HL-60 (cell line): Measurements from ENCODE around the gene C19orf47.

ENCODE experiments used
- POLR2AphosphoS5 ChIP-seq: IDR thresholded peaks from 2 replicates; pipeline ENCODE4 v1.6.1; 2012; ENCODE audit warnings: low read depth
- TF ChIP-seq, protein P1 (sequence below): IDR thresholded peaks from one replicate; pipeline ENCODE4 v1.5.1; 2011; ENCODE audit warnings: low read length, control low read depth, inconsistent platforms; ENCODE audit not compliant: insufficient read depth
- TF ChIP-seq, protein P2 (sequence below): IDR thresholded peaks from 2 replicates; pipeline ENCODE4 v1.6.1; 2012; ENCODE audit warnings: low read depth; ENCODE audit not compliant: insufficient replicate concordance

DNA sequence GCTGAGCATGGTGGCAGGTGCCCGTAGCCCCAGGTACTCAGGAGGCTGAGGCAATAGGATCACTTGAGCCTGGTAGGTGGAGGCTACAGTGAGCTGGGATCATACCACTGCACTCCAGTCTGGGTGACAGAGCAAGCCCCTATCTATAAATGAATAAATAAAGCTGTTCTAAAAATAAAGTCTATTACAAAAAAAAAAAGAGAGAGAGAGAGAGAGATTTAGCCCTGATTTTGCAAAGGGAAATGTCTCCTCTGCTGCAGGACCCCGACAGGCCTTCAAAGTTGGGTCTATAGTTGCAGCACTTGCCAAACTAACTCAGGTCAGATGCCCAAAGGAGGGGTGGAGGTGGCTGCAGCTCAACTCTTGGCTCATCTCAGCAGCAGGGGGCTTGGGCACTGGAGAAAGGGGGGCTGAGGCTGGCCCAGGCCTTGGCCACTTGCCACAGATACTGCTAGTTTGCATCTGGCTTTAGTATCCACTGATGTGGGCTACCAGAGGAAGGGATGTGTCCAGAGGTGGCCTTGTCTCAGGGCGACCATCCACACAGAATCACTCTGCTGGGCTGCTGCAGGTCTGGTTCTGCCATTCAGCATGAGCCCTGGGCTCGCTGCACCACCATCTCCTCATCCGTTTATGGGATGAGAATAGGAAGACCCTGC is 32.3 kb downstream of the C19orf47 start:
- TF ChIP-seq, protein P1, sequence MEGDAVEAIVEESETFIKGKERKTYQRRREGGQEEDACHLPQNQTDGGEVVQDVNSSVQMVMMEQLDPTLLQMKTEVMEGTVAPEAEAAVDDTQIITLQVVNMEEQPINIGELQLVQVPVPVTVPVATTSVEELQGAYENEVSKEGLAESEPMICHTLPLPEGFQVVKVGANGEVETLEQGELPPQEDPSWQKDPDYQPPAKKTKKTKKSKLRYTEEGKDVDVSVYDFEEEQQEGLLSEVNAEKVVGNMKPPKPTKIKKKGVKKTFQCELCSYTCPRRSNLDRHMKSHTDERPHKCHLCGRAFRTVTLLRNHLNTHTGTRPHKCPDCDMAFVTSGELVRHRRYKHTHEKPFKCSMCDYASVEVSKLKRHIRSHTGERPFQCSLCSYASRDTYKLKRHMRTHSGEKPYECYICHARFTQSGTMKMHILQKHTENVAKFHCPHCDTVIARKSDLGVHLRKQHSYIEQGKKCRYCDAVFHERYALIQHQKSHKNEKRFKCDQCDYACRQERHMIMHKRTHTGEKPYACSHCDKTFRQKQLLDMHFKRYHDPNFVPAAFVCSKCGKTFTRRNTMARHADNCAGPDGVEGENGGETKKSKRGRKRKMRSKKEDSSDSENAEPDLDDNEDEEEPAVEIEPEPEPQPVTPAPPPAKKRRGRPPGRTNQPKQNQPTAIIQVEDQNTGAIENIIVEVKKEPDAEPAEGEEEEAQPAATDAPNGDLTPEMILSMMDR = no peak
- TF ChIP-seq, protein P2, sequence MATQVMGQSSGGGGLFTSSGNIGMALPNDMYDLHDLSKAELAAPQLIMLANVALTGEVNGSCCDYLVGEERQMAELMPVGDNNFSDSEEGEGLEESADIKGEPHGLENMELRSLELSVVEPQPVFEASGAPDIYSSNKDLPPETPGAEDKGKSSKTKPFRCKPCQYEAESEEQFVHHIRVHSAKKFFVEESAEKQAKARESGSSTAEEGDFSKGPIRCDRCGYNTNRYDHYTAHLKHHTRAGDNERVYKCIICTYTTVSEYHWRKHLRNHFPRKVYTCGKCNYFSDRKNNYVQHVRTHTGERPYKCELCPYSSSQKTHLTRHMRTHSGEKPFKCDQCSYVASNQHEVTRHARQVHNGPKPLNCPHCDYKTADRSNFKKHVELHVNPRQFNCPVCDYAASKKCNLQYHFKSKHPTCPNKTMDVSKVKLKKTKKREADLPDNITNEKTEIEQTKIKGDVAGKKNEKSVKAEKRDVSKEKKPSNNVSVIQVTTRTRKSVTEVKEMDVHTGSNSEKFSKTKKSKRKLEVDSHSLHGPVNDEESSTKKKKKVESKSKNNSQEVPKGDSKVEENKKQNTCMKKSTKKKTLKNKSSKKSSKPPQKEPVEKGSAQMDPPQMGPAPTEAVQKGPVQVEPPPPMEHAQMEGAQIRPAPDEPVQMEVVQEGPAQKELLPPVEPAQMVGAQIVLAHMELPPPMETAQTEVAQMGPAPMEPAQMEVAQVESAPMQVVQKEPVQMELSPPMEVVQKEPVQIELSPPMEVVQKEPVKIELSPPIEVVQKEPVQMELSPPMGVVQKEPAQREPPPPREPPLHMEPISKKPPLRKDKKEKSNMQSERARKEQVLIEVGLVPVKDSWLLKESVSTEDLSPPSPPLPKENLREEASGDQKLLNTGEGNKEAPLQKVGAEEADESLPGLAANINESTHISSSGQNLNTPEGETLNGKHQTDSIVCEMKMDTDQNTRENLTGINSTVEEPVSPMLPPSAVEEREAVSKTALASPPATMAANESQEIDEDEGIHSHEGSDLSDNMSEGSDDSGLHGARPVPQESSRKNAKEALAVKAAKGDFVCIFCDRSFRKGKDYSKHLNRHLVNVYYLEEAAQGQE = no peak
- no peak for TF ChIP-seq POLR2AphosphoS5
